GM12892 (cell line): Measurements from ENCODE around the gene YAF2.
A peak's percentile ranks its signal among the peaks of the same experiment; 100 is the strongest.

Experiments used
- DNase-seq: peaks from one replicate; pipeline ENCODE4 v3.0.0; 2011; ENCODE audit not compliant: insufficient read length
- FAIRE-seq: peaks from 2 replicates; lab custom pipeline; 2011; peaks lifted over from hg19 to GRCh38; lab: Jason Lieb, UNC
- POLR2A ChIP-seq: IDR thresholded peaks from 2 replicates; pipeline ENCODE4 v1.6.1; 2011; ENCODE audit warnings: low read depth, low read length, control low read depth
- POLR2AphosphoS5 ChIP-seq: IDR thresholded peaks from 2 replicates; pipeline ENCODE4 v1.6.1; 2011; ENCODE audit warnings: low read depth, low read length, control low read depth
- TAF1 ChIP-seq: IDR thresholded peaks from 2 replicates; pipeline ENCODE4 v1.6.1; 2011; ENCODE audit warnings: low read depth, mild to moderate bottlenecking, control low read depth, low read length, borderline replicate concordance

YAF2 gene

GRCh38 chr12:42182394-42182793 is 55.7 kb downstream of the YAF2 start:
- no peak for DNase-seq
- FAIRE-seq = no peak
- no peak for TF ChIP-seq POLR2AphosphoS5
- TF ChIP-seq POLR2A = no peak
- TF ChIP-seq TAF1 = no peak

DNA sequence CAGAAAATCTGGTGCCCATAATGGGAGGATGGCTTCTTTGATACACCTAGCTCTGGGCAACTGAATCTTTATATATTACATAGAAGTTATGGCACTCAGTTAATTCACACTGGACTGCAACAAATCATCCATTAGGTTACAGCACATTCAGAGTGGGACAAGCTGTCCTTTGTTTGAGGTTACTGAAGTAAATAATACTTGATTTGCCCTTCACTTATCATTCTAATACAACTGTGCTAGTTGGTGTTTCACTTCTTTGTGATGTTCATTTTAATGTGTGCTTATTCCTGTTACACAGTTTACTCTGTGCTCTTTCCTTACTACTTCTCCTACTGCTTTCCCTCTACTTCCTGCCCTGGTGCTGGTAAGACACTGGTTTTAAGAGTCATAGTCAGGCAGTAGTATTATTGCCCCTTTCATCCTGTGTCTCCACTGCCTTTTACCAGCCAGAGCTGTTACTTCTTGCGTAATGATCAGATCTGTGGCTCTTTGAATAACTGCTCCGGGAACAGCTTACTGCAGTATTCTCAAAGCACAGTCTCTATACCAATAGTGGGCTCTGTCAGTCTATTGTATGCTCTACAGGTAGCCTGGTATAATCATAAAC is 57.0 kb downstream of the YAF2 start:
- DNase-seq (no peak), FAIRE-seq (no peak)
- TF ChIP-seq POLR2A (no peak), TAF1 (no peak), POLR2AphosphoS5 (no peak)

DNA sequence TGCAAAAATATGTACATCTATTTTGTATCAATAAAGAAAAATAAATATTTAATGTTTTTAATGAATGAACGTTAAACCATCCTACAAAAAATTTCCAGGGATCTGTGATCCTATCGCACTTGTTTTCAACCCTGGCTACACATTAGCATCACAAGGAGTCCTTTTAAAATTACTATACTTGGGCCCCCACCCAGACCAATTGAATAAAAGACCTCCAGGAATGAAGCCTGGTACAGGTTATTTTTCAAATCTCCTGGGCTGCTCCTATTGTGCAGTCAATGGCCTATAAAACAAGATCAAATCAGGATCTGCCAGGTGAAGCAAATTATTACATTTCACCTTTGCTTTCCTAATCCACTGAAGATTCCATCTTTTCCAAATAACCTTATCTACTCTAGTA is 59.9 kb downstream of the YAF2 start:
- no peak for DNase-seq
- no peak for TF ChIP-seq POLR2A
- no peak for TF ChIP-seq POLR2AphosphoS5
- no peak for TF ChIP-seq TAF1
- FAIRE-seq = no peak

DNA sequence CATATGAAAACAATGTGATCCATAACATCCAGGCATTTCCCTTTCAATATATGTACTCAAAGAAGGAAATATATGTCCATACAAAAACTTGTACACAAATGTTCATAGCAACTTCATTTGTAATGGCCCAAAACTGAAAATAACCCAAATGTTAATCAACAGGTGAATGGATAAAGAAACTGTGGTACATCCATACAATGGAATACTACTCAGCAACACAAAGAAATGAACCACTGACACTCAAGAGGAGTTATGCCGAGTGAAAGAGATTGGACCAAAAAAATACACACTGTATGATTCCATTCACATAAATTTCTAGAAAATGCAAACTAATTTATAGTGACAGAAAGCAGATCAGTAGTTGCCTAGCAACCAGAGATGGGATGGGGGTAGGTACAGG is 63.1 kb downstream of the YAF2 start:
- TF ChIP-seq POLR2AphosphoS5 (no peak), TAF1 (no peak), POLR2A (no peak)
- no peak for DNase-seq
- FAIRE-seq = peak; percentile 30

DNA sequence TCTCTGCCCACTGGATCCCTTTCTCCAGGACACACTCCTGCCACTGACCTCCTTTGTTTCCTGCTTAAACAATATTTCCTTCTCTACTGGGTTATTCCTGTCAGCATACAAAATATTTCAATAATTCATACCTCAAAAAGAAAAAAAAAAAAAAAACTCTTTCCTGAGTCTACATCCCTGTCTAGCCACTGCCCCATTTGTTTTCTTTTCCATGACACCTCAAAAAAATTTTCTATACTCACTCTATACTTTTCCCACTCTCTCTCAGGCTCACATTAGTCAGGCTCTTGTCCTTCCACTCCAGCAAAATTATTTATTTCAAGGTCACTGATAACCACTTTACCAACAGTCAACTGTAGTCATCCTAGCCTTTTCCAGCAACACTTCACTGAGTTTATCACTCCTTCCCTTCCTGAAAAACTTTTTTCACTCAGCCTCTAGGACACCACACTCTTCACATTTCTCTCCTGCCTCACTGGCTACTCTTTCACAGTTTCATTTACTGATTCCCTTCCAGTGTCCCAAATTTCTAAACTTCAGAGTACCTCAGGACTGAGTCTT is 64.0 kb downstream of the YAF2 start:
- no peak for FAIRE-seq
- no peak for DNase-seq
- TF ChIP-seq POLR2A (no peak), TAF1 (no peak), POLR2AphosphoS5 (no peak)

GRCh38 chr12:42172441-42173210 is 65.4 kb downstream of the YAF2 start:
- no peak for DNase-seq
- TF ChIP-seq POLR2AphosphoS5 (no peak), TAF1 (no peak), POLR2A (no peak)
- FAIRE-seq = no peak

- FAIRE-seq (no peak), DNase-seq (no peak)
- no peak for TF ChIP-seq POLR2A
- TF ChIP-seq TAF1 = no peak
These were observed 70.3 kb downstream of the YAF2 start for GRCh38 chr12:42167711-42168110.

GRCh38 chr12:42166501-42166900 is 71.5 kb downstream of the YAF2 start:
- FAIRE-seq (no peak), DNase-seq (no peak)
- no peak for TF ChIP-seq POLR2A
- TF ChIP-seq TAF1 = no peak
- TF ChIP-seq POLR2AphosphoS5 = no peak

DNA sequence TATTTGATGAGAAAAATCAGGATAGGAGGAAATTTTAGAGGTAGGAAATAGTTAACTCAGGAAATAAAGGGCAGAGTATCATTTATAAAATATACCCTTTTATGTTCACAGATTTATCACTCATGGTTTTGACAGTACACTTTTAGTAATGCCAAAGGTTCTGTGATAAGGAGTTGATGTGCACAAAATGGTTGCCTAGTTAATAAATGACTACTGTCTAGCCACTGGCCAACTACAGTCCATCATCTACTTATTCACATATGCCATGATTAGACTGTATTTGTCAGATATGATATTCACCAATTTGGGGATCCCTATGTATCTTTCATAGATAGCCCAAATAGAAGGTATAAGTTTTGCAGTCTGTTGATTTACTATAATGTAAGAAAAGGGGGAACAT is 74.1 kb downstream of the YAF2 start:
- peak; percentile 9 for FAIRE-seq
- TF ChIP-seq POLR2AphosphoS5 (no peak), TAF1 (no peak), POLR2A (no peak)
- DNase-seq = no peak

DNA sequence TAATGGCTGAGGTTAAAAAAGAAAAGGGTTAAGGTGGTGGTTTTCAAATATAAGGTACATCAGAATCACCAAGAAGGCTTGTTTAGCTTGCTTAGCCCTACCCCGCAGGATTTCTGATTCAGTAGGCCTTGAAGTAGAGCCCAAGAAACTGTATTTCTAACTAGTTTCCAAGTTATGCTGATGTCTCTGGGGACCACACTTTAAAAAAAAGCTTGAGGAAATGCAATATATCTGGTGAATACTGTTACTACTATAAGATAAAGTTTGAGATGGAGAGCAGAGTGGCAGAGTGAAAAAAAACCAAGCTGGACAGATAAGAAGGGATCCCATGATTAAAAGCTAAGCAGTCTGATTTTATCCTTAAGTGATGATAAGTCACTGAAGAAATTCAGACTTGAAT is 75.1 kb downstream of the YAF2 start:
- TF ChIP-seq POLR2A = no peak
- no peak for TF ChIP-seq POLR2AphosphoS5
- TF ChIP-seq TAF1 = no peak
- FAIRE-seq (no peak), DNase-seq (no peak)

DNA sequence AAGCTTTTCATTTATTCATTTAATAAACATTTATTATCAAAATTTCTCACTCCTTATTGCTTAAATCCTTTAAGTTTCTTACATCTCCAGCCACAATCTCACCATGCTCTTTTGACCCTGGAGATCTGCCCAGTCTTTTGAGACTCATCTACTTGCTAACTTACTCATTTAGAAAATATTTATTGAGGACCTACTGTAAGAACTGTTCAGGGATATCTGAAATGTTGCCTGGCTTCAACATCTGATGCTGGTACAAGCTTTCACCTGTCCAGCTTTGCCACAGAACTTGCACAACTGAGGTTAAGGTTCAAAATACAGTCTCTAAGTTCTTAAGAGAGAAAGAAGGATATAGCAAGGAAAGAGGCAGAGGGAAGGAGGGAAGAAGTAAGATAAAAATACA is 75.9 kb downstream of the YAF2 start:
- no peak for TF ChIP-seq POLR2A
- TF ChIP-seq POLR2AphosphoS5 = no peak
- no peak for TF ChIP-seq TAF1
- FAIRE-seq (no peak), DNase-seq (no peak)

GRCh38 chr12:42161529-42161928 is 76.5 kb downstream of the YAF2 start:
- TF ChIP-seq TAF1 = no peak
- no peak for TF ChIP-seq POLR2AphosphoS5
- no peak for TF ChIP-seq POLR2A
- no peak for DNase-seq
- no peak for FAIRE-seq
